Measurements from ENCODE around the gene MYO18A. TPM values are rescaled to one million over a fixed set of nuclear protein-coding genes. Genes with fewer than 3 reads are reported as not detected.

Gene MYO18A
- polyA plus RNA-seq, 1 donor (not counting 4 experiments of a cell fraction or from before 2014, with no cell fraction given) = 20.0 TPM

DNA sequence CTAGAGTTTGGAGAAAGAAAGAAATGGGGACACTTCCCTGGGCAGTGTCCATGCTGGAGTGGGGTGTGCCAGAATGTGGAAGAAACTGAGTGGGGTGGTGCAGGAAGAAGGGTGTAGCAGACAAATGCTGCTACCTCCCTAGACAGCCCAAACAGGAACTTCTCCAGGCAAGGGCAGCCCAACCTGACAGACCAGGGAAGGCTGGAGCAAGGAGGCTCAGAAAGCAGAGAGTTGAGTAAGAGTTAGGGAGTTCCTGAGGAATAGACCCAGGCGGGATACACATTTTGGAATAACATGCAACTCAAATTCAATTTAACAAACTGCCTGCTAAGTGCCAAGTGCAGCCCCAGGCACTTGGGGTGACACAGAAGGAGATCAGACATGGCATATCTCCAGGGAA lies 1.0 kb upstream of the MYO18A start:
- Histone ChIP-seq H3K36me3 (ENCODE audit: control insufficient read depth in 2 of 2, extremely low read depth in 1 of 2, insufficient read depth in 2 of 2, low read length in 2 of 2) (no peaks in the 10 kb centered on the region), H3K9me1 (ENCODE audit: control insufficient read depth, extremely low read depth, insufficient read depth, low read length) (no peaks in the 10 kb centered on the region), H3K9ac (ENCODE audit: control insufficient read depth, extremely low read depth, insufficient read depth, low read length) (peak overlapping the region; percentile 91), H3K27ac (ENCODE audit: control insufficient read depth, insufficient read depth, low read length) (peak overlapping the region; percentile 79), H4K20me1 (ENCODE audit: control insufficient read depth, extremely low read depth, insufficient read depth, low read length) (no peaks in the 10 kb centered on the region), H3K4me3 (ENCODE audit: control insufficient read depth in 2 of 3, extremely low read depth in 1 of 3, insufficient read depth in 2 of 3, low read depth in 1 of 3, low read length in 3 of 3) (no peak overlapping the region), H3K4me2 (ENCODE audit: control insufficient read depth, extremely low read depth, insufficient read depth, low read depth, low read length) (peak overlapping the region; percentile 87), H2AFZ (ENCODE audit: control insufficient read depth, low read length) (peak overlapping the region; percentile 96), H3K79me2 (ENCODE audit: control insufficient read depth, insufficient read depth, low read length) (peaks cover 19% of the 10 kb centered on the region), H3K4me1 (ENCODE audit: control insufficient read depth, extremely low read depth, insufficient read depth, low read length) (peaks cover 41% of the 10 kb centered on the region), H3K27me3 (ENCODE audit: control insufficient read depth, extremely low read depth, insufficient read depth, low read length) (no peaks in the 10 kb centered on the region), H3K9me3 (ENCODE audit: control insufficient read depth, low read depth, low read length) (no peaks in the 10 kb centered on the region)
- dilution Hi-C loops (cut with MboI; ENCODE audit: extremely low pct_ligation_motif_present, low sequenced_read_pairs) = no loop called here
- DNase-seq (ENCODE audit: low read depth, low spot score) = no peak
- no peak for TF ChIP-seq CTCF (optimal IDR thresholded peaks at IDR 0.05 in 1 of 3, IDR thresholded peaks at IDR 0.05 in 1 of 3, conservative IDR thresholded peaks at IDR 0.05 in 1 of 3; ENCODE audit: extremely low read depth in 1 of 3, insufficient read depth in 2 of 3, low read length in 3 of 3)
- no peak for TF ChIP-seq EZH2 (IDR thresholded peaks at IDR 0.05; ENCODE audit: low read length)
- FAIRE-seq = no peak

- H3K27ac ChIP-seq (ENCODE audit: control insufficient read depth, insufficient read depth, low read length) = peak overlapping the region; percentile 79
- dilution Hi-C loops (cut with MboI; ENCODE audit: extremely low pct_ligation_motif_present, low sequenced_read_pairs) = no loop called here
- no peaks in the 10 kb centered on the region for H3K9me3 ChIP-seq (ENCODE audit: control insufficient read depth, low read depth, low read length)
- peaks cover 46% of the 10 kb centered on the region for H3K4me1 ChIP-seq (ENCODE audit: control insufficient read depth, extremely low read depth, insufficient read depth, low read length)
- H3K36me3 ChIP-seq (ENCODE audit: control insufficient read depth in 2 of 2, extremely low read depth in 1 of 2, insufficient read depth in 2 of 2, low read length in 2 of 2) = no peaks in the 10 kb centered on the region
- DNase-seq (ENCODE audit: low read depth, low spot score) (no peak), FAIRE-seq (no peak)
- no peaks in the 10 kb centered on the region for H4K20me1 ChIP-seq (ENCODE audit: control insufficient read depth, extremely low read depth, insufficient read depth, low read length)
- H3K79me2 ChIP-seq (ENCODE audit: control insufficient read depth, insufficient read depth, low read length) = peaks cover 23% of the 10 kb centered on the region
- H3K9me1 ChIP-seq (ENCODE audit: control insufficient read depth, extremely low read depth, insufficient read depth, low read length) = no peaks in the 10 kb centered on the region
- peak overlapping the region; percentile 96 for H2AFZ ChIP-seq (ENCODE audit: control insufficient read depth, low read length)
- TF ChIP-seq CTCF (optimal IDR thresholded peaks at IDR 0.05 in 1 of 3, IDR thresholded peaks at IDR 0.05 in 1 of 3, conservative IDR thresholded peaks at IDR 0.05 in 1 of 3; ENCODE audit: extremely low read depth in 1 of 3, insufficient read depth in 2 of 3, low read length in 3 of 3) (no peak), EZH2 (IDR thresholded peaks at IDR 0.05; ENCODE audit: low read length) (no peak)
- H3K9ac ChIP-seq (ENCODE audit: control insufficient read depth, extremely low read depth, insufficient read depth, low read length) = peak overlapping the region; percentile 91
- H3K27me3 ChIP-seq (ENCODE audit: control insufficient read depth, extremely low read depth, insufficient read depth, low read length) = no peaks in the 10 kb centered on the region
- peak overlapping the region; percentile 55 to 61 (median 57) for H3K4me3 ChIP-seq (ENCODE audit: control insufficient read depth in 2 of 3, extremely low read depth in 1 of 3, insufficient read depth in 2 of 3, low read depth in 1 of 3, low read length in 3 of 3)
- H3K4me2 ChIP-seq (ENCODE audit: control insufficient read depth, extremely low read depth, insufficient read depth, low read depth, low read length) = peak overlapping the region; percentile 87
Measured at GRCh38 chr17:29180788-29181160, 576 bp upstream of the MYO18A start.

All from keratinocyte (primary cell).